K562 (cell line): ENCODE measurements around the gene EPHA2. TPM values are rescaled to one million over a fixed set of nuclear protein-coding genes. Genes with fewer than 3 reads are reported as not detected.

Experiments used
- BDP1 ChIP-seq: IDR thresholded peaks from 3 replicates; pipeline ENCODE4 v1.6.1; 2011; ENCODE audit not compliant: insufficient read length, insufficient read depth
- CBX3 ChIP-seq, 2 experiments: IDR thresholded peaks; 1 replicate in 1 of 2; 2 replicates in 1 of 2; pipeline ENCODE4 v1.6.1; 2012; ENCODE audit warnings: inconsistent platforms in 2 of 2, low read length in 2 of 2, borderline replicate concordance in 1 of 2, control low read depth in 1 of 2
- ETV5 ChIP-seq: sonication (generic); formaldehyde crosslinking; IDR thresholded peaks from 2 replicates; pipeline ENCODE4 v1.4.0; 2020; ENCODE audit warnings: low read depth, mild to moderate bottlenecking, missing genetic modification reagents
- HEY1 ChIP-seq: fragments of 250-450 bp; sonication (Bioruptor Pico); IDR thresholded peaks from 2 replicates; pipeline ENCODE4 v1.5.0; 2020; ENCODE audit warnings: mild to moderate bottlenecking, moderate library complexity, borderline replicate concordance
- HLTF ChIP-seq: fragments of 450-650 bp; IDR thresholded peaks from 2 replicates; pipeline ENCODE4 v1.6.1; 2016
- HNRNPL ChIP-seq: fragments of 200-400 bp; formaldehyde crosslinking; IDR thresholded peaks from 2 replicates; pipeline ENCODE4 v1.6.1; 2017; ENCODE audit warnings: low read depth, mild to moderate bottlenecking, low read length
- KDM4B ChIP-seq, 2 experiments: fragments of 450-650 bp in 1 of 2; sonication (generic) in 1 of 2; IDR thresholded peaks; 2 replicates each; pipeline ENCODE4 v1.6.1; 2016 to 2017; ENCODE audit warnings: borderline replicate concordance in 2 of 2, antibody characterized with exemption in 1 of 2, low read depth in 1 of 2, mild to moderate bottlenecking in 1 of 2
- KDM5B ChIP-seq: fragments of 200-600 bp; sonication (generic); IDR thresholded peaks from 2 replicates; pipeline ENCODE4 v1.6.1; 2012; ENCODE audit warnings: low read depth, mild to moderate bottlenecking, moderate library complexity, low read length, control low read depth, inconsistent platforms; ENCODE audit not compliant: insufficient replicate concordance
- LARP7 ChIP-seq: fragments of 450-650 bp; IDR thresholded peaks from 2 replicates; pipeline ENCODE4 v1.6.1; 2016
- MAFK ChIP-seq: IDR thresholded peaks from 2 replicates; pipeline ENCODE4 v1.6.1; 2011; ENCODE audit warnings: low read length, improper control_type of control experiment
- MCM7 ChIP-seq, 2 experiments: fragments of 450-650 bp; IDR thresholded peaks; 2 replicates each; pipeline ENCODE4 v1.6.1; 2016 to 2018
- MECOM ChIP-seq: fragments of 250-450 bp; sonication (Bioruptor Pico); IDR thresholded peaks from 2 replicates; pipeline ENCODE4 v1.8.0; 2022; ENCODE audit warnings: inconsistent platforms
- MTA2 ChIP-seq: fragments of 450-650 bp; IDR thresholded peaks from 2 replicates; pipeline ENCODE4 v1.6.1; 2016; ENCODE audit warnings: low read depth
- NR3C1 ChIP-seq: sonication (generic); formaldehyde crosslinking; IDR thresholded peaks from 2 replicates; pipeline ENCODE4 v1.8.1; 2022; ENCODE audit warnings: missing genetic modification reagents
- PREB ChIP-seq: sonication (generic); formaldehyde crosslinking; IDR thresholded peaks from 2 replicates; pipeline ENCODE4 v1.8.1; 2023; ENCODE audit warnings: mild to moderate bottlenecking, missing genetic modification reagents
- RBFOX2 ChIP-seq: fragments of 200-400 bp; formaldehyde crosslinking; IDR thresholded peaks from 2 replicates; pipeline ENCODE4 v1.6.1; 2017; ENCODE audit warnings: low read depth, mild to moderate bottlenecking, low read length, moderate library complexity
- RFX7 ChIP-seq: fragments of 250-450 bp; sonication (Bioruptor Pico); IDR thresholded peaks from 2 replicates; pipeline ENCODE4 v1.5.1; 2021; ENCODE audit warnings: mild to moderate bottlenecking
- SIRT6 ChIP-seq: IDR thresholded peaks from one replicate; pipeline ENCODE4 v1.6.1; 2012; ENCODE audit warnings: low read depth, mild to moderate bottlenecking, control low read depth, inconsistent platforms, low read length, moderate library complexity
- SLC30A9 ChIP-seq: fragments of 250-450 bp; sonication (Bioruptor Pico); IDR thresholded peaks from 2 replicates; pipeline ENCODE4 v1.8.0; 2022; ENCODE audit warnings: mild to moderate bottlenecking, moderate library complexity
- SPI1 ChIP-seq: IDR thresholded peaks from 2 replicates; pipeline ENCODE4 v1.6.1; 2011; ENCODE audit warnings: low read depth, low read length, control low read depth, borderline replicate concordance
- STAT5A ChIP-seq: IDR thresholded peaks from 2 replicates; pipeline ENCODE4 v1.6.1; 2012; ENCODE audit warnings: low read length, inconsistent platforms, borderline replicate concordance
- STAT6 ChIP-seq: sonication (generic); formaldehyde crosslinking; IDR thresholded peaks from 2 replicates; pipeline ENCODE4 v1.8.1; 2023; ENCODE audit warnings: mild to moderate bottlenecking, missing genetic modification reagents
- U2AF1 ChIP-seq: fragments of 200-400 bp; formaldehyde crosslinking; optimal IDR thresholded peaks from 2 replicates; pipeline ENCODE3; 2017; ENCODE audit warnings: mild to moderate bottlenecking, low read depth, low read length, moderate library complexity
- ZNF121 ChIP-seq: sonication (generic); formaldehyde crosslinking; conservative IDR thresholded peaks from 2 replicates; pipeline ENCODE4 v1.8.0; 2022; ENCODE audit warnings: missing genetic modification reagents
- ZNF197 ChIP-seq: fragments of 200-800 bp; sonication (Bioruptor generic); IDR thresholded peaks from 2 replicates; pipeline ENCODE4 v1.6.1; 2016; ENCODE audit warnings: low read depth, missing genetic modification characterization, missing compliant biosample characterization
- ZNF232 ChIP-seq: sonication (generic); formaldehyde crosslinking; IDR thresholded peaks from 2 replicates; pipeline ENCODE4 v1.8.0; 2022; ENCODE audit warnings: mild to moderate bottlenecking, missing genetic modification reagents
- ZNF395 ChIP-seq: fragments of 200-800 bp; sonication (Bioruptor generic); IDR thresholded peaks from 2 replicates; pipeline ENCODE4 v1.6.1; 2017; ENCODE audit warnings: missing genetic modification characterization, missing compliant biosample characterization
- polyA plus RNA-seq, 8 experiments: library from polyadenylated mRNA; depleted of rRNA in 4 of 8; stranded (reverse) in 5 of 8; unstranded in 3 of 8; fragments of >200 nt; fragmentation: Nextera tagmentation in 2 of 8; fragmentation: Illumina TruSeq in 1 of 8; extraction: Ambion mirVana in 2 of 8; extraction: Trizol in 1 of 8; gene quantifications; 2 replicates each; pipeline versions ENCODE4 v1.2.1 to v1.2.3, GENCODE V29; 2011 to 2014; ENCODE audit warnings: inconsistent platforms in 1 of 8, missing spikeins in 1 of 8
- total RNA-seq, 7 experiments: library from RNA; depleted of rRNA in 6 of 7; stranded (reverse); fragments of >200 nt in 6 of 7; fragmentation: Illumina TruSeq in 2 of 7; extraction: Trizol in 2 of 7; gene quantifications; 2 replicates each; pipeline versions ENCODE4 v1.2.1 to v1.2.3, GENCODE V29; 2011 to 2021; ENCODE audit warnings: low replicate concordance in 1 of 7

EPHA2 gene
- total and polyA plus RNA-seq, 9 of the 15 experiments (the other 6 are each of a cell fraction or from before 2014, with no cell fraction given) = 0.04 to 0.40 (median 0.07) TPM; not detected in 4

GRCh38 chr1:16172964-16173446 is 17.1 kb upstream of the EPHA2 start (continued):
- TF ChIP-seq MAFK (no peak), KDM4B (IDR thresholded peaks at IDR 0.05; ENCODE audit: borderline replicate concordance in 2 of 2, low read depth in 1 of 2) (no peak), ZNF121 (no peak), HLTF (no peak), STAT5A (no peak), SIRT6 (no peak), ZNF232 (no peak), MTA2 (0 out of 2 replicates have a peak, but pooled peaks have one; percentile 7), CBX3 (IDR thresholded peaks at IDR 0.05; ENCODE audit: borderline replicate concordance in 1 of 2, low read length in 2 of 2) (no peak), NR3C1 (CRISPR knock-in tag) (no peak), BDP1 (no peak), RFX7 (no peak), SLC30A9 (CRISPR knock-in tag) (no peak), PREB (CRISPR knock-in tag) (no peak), MCM7 (IDR thresholded peaks at IDR 0.05) (no peak), KDM5B (peak; percentile 71), RBFOX2 (peak; percentile 76), ZNF395 (CRISPR knock-in tag) (peak; percentile 55; the same call in 1 of the 2 replicates), HEY1 (no peak), MECOM (CRISPR knock-in tag) (peak; percentile 75; the same call in 1 of the 2 replicates), ZNF197 (no peak), STAT6 (CRISPR knock-in tag) (no peak), LARP7 (no peak), SPI1 (peak; percentile 14; the same call in 1 of the 2 replicates), ETV5 (CRISPR knock-in tag) (peak; percentile 55; the same call in 1 of the 2 replicates), U2AF1 (no peak), HNRNPL (no peak)
